NK-92 treated with Interleukin-12 subunit alpha and Interleukin-12 subunit beta, amount 100 ng/mL, for 24 hours (cell line): ENCODE measurements around the gene HID1.
"Not testable (repeated sequence)": the region's sequence is repeated elsewhere in the genome, so short reads cannot be mapped to it uniquely, and the experiment has no call there.

Experiments
- DNase-seq: peaks from one replicate; lab custom pipeline; 2025; lab: John Stamatoyannopoulos, UW

The HID1 gene

DNA sequence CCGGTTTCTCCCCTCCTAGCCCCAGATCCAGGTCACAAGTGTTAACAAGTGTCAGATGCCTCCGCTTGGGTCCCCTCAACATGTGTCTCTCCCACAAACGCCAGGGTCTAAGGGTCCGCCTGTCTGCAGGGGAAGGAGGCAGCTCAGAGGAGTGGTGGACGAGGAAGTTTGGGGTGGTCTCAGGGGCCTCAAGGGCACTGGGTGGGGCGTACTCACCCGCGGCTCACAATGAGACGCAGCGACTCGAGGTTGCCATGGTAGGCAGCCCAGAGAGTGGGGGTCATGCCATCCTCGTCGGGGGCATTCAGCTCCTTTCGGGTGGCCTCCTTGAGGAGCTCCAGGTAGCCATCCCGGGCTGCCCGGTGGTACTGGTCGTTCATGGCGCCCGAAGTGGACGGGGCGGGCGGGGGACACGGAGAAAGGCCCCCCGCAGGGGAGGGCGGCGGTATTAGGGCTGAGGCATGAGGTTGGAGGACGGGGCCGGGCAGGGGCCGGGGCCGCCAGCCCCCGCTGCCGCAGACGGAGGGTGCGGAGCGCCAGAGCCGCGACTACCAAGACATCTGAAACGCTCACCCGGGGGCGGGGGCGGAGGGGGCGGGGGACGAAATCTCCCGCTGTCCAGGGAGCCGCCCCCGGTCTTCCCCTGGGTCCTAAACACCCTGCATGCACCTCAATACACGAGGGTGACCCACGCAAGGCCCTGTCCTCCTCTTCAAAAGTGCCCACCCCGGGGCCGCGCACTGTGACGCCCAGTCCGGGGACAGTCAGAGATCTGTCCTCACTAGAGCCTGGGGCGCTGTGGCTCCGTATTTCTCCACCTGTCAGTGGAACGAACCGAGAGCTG is 49.6 kb downstream of the HID1 start, which contains the start of gene USH1G:
Gene USH1G (minus strand): TSS at position 562 of the 844 bp plus-strand sequence. CDS start 182 bp downstream, at position 380.
- no peak for DNase-seq

- DNase-seq, result no peak
These were observed 50.4 kb downstream of the HID1 start for GRCh38 chr17:74922172-74922571.

DNA sequence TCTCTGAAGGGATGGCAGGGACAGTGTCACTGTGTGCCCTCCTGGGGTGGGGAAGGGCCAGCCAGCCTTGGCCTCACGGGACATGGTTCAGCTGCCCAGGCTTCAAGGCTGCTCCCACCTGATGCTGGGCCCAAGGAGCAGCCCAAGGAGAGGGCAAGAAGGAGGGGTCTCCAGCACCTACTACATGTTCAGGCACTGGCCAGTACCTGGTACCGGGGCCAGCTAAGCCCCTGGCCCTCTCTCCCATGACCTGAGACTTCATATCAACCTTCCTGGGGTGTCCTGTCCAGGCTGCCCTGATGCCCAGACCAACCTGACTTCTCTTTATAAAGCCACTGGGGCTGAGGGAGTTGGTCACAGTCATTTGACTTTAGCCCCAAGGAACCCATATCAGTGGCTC is 50.8 kb downstream of the HID1 start:
- DNase-seq, result no peak

DNA sequence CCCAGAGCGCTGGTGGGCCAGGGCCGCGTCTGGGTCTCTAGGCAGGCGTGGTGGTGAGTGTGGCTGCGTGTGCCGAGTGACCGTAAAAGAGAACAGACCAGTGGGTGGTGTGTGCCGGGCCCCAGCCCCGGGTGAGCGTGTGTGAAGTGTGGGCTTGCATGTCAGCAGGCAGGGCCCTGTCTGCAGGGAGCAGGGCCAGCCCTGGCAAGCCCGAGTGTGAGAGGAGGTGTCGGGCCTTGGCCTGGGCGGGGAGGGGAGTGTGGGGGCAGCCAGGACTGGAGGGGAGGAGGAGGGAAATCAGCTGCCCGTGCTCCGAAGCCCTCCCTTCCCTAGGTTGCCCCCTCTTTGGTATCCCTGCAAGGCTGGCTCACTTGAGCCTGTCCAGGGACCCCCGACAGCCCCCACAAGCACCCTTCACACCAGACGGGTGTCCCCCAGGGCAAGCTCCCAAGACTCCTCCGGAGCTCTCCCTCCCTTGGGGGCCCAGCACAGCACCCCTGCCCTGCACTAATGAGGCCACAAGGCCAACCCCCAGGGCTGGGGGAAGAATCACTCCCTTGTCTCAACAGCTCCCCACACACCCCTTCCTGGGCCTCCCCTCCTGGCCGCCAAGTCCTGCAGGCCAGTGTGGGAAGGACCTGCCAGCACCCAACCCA is 51.4 kb downstream of the HID1 start:
- DNase-seq, result no peak

GRCh38 chr17:74920642-74921025 is 51.9 kb downstream of the HID1 start:
- DNase-seq, result no peak

GRCh38 chr17:74920306-74920620 is 52.3 kb downstream of the HID1 start:
- no peak for DNase-seq

GRCh38 chr17:74919440-74920305 is 52.9 kb downstream of the HID1 start:
- DNase-seq, result no peak

DNA sequence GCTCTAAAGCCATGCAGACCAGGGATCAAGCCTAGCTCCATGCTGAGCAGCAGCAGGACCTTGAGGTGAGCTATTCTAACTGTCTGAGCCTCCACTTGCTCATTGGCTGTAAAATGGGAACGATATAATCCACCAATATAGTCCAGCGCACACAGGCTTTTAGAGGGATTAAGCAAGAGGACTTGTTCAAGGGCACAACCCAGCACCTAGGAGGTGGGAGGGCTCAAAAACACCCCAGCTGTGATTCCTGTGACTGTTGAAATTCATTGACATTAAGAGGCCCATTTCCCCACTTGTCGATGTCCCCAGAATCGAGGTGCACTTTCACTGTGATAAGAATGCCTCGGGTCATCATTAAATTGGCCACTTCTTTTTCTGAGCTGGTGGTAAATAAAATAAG is 53.7 kb downstream of the HID1 start:
- DNase-seq, result no peak

DNA sequence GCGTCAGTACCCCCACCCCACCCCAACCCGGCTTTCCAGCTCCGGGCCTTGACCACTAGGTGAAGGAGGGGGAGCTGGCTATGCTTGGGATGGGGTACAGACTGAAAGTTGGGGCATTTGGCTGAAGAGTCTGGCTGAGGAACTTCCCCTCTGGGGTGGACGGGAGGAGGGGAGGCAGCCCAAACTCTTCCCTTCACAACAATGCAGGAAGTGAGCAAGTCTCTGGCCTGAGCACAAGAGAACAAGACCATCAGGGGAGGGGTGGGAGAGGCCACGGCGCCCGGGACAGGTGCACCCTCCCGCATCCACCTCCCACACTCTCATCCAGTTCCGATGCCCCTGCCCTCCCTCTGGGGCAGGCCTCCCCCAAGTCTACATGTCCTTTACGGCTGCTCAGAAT is 55.1 kb downstream of the HID1 start:
- no peak for DNase-seq

DNA sequence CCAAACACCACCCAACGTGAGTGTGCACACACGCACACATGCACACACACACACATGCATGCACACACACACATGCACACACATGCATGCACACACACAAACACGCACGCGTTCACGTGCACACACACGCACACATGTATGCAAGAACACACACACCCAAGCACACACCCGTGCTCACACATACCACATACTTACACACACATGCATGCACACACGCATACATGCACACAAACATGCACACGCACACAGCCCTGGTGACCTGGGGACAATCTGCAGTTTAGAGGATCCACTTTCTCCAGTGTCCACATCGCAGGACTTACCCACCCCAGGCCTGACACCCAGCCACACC is 55.7 kb downstream of the HID1 start:
- DNase-seq, result no peak

GRCh38 chr17:74916136-74916850 is 56.3 kb downstream of the HID1 start:
- no peak for DNase-seq

DNA sequence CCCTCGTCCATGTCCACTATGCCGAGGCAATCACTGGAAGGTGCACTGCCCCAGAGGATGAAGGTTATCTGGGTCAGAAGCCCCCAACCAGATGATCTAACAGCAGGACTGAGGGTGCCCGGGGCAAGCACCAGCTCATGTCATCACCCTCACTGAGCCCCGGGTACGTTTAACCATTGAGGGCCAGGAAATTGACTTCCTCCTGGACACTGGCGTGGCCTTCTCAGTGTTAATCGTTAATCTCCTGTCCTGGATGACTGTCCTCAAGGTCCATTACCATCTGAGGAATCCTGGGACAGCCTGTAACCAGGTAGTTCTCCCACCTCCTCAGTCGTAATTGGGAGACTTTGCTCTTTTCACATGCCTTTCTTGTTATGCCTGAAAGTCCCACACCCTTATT is 61.1 kb downstream of the HID1 start:
- not testable (repeated sequence) for DNase-seq

- not testable (repeated sequence) for DNase-seq
These were observed 63.5 kb downstream of the HID1 start for GRCh38 chr17:74909097-74909496.

GRCh38 chr17:74907012-74907411 is 65.5 kb downstream of the HID1 start:
- DNase-seq, result no peak

- not testable (repeated sequence) for DNase-seq
These were observed 66.3 kb downstream of the HID1 start for GRCh38 chr17:74906214-74906793.

DNA sequence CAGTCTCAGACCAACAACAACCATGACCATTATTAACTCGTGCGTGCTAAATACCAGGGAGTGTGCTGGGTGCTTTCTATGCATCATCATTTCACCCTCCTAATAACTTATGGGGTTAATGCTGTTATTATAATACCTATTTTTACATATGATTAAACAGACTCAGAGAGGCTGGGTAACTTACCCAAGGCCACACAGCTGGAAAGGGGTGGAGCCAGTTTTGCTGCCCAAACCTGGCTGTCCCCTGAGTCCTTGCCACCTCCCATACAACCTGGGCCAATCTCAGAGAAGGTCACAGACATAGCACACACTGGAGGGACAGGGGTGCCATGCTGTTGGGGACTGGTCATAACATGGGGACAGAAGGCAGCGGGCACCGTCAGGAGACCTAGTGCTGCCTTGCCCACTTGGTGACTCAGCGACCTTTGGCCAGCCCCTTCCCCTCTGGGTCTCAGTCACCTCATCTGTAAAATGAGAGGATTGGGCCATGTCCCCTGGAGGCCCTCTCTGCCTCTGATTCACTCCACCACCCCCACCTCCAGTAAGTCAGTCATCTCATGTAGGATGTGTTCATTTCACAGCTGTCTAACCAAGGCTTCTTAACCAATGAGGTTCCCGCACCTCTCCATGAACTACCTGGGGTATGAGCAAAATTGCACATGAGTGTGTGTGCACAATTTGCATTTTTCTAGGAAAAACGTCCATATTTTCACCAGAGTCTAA is 67.7 kb downstream of the HID1 start:
- DNase-seq, result no peak

- no peak for DNase-seq
These were observed 68.9 kb downstream of the HID1 start for GRCh38 chr17:74903671-74904070.

DNA sequence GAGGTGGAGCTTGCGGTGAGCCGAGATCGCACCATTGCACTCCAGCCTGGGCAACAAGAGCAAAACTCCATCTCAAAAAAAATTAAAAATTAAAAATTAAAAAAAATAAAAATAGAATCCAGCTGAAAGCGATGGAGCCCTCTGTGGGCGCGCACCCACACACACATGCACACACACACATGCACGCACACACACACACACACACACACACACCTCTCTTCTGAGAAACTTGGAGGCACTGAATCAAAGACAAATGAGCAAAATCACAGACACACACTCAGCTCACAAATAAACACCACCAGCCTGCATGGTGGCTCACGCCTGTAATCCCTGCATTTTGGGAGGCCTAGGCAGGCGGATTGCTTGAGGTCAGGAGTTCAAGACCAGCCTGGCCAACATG is 69.5 kb downstream of the HID1 start:
- DNase-seq, result no peak

GRCh38 chr17:74901353-74902135 is 71.0 kb downstream of the HID1 start:
- no peak for DNase-seq
